ENCODE data around the gene ST3GAL4.

The ST3GAL4 gene

GRCh38 chr11:126419801-126420697 lies 64.6 kb downstream of the ST3GAL4 start:
- TF ChIP-seq CTCF (IDR thresholded peaks at IDR 0.05): no peak

DNA sequence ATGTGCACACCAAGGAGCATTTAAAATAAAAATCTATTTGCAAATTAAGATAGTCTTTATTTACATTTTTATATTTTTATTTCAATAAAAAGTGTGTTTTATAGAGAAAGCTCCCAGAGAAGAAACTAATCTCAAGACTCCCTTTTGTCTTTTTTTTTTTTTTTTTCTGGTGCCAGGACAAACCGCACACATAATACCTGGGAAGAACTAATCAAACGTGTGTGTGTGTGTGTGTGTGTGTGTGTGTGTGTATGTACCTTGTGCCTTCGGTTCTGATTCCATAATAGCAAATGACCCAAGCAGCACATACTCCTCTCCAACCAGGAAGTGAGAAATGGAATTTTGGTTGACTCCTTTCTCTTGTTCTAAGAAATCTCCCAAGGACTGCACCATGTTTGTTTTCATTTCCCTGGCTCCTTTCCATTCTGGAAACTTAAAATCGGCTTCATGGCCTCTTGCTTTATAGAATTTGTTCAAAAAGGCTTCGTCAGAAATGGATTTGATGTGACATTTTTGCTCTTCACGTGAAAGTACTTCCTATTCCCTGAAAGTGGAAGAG lies 65.3 kb downstream of the ST3GAL4 start:
- TF ChIP-seq CTCF (IDR thresholded peaks at IDR 0.05): no peak

DNA sequence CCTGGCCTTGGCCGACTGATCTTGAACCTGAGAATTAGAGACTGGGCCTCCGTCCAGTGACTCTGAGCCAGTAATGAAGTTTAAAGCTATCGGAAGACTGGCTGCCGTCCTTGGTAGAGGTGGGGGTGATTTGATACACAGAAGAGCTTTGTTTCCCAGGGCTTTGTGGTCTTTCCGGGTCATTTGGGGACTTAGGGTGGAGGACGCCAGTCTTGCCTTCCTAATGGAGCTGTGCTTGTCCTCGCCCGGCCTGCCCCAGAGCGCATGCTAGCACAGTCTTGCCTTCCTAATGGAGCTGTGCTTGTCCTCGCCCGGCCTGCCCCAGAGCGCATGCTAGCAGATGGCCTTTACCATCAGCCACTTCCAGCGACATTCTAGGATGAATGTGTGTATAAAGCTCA lies 65.8 kb downstream of the ST3GAL4 start:
- TF ChIP-seq CTCF (IDR thresholded peaks at IDR 0.05): no peak

DNA sequence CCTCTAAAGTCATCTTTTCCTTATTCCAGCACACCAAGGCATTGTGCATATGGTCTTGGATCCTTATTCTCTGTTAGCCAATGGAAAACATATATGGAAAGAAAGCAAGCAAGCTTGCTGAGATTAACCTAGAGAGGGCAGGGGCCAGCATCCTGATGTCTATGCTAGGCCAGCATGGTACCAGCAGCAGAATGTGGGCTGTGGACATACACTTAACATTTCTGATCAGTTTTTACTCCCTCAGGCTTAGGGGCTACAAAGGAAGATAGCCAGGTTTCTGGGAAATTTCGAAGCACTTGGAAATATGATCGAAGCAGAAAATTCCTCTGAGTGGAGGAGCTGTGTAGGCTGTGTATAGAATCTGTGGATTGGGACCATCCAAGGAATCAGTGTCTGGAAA lies 67.0 kb downstream of the ST3GAL4 start:
- no peak for TF ChIP-seq CTCF (IDR thresholded peaks at IDR 0.05)

DNA sequence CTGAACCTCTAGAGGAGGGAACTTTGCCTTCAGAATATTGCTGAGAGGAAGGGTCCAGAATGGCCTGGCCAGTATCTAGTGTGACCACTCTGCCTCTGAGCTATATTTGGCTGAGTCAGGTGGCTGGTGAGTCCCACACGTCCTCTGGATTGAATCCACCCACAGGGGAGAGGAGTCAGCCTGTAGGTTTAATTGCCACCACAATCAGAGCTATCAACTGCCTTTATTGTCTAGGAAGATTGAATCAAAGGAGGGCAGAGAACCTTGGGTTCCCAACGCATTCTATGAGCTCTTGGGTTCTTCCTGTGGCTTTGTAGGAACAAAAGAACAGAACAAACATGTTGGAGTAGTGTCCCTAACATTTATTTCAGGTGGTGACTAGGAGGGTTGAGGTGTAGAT lies 67.7 kb downstream of the ST3GAL4 start:
- no peak for TF ChIP-seq CTCF (IDR thresholded peaks at IDR 0.05)

DNA sequence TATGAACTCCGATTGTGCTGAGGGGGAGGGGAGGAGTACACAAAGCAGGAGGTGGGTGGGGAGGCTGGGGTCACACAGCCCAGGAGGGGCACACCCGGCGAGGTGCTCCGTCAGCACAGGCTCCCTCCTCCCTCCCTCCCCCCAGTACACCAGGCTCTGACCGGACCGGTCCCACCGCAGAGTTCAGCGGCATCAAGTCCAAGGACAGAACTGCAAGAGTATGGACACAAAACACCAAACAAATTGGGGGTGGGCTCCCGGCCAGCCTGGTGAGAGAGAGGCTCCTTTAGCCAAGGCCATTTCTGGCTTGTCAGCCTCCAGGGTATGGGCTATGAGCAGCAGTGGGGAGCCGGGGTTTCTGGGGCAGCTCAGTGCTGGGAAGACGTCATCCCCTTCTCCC lies 68.3 kb downstream of the ST3GAL4 start:
- TF ChIP-seq CTCF (IDR thresholded peaks at IDR 0.05): no peak

GRCh38 chr11:126424471-126425039 lies 69.1 kb downstream of the ST3GAL4 start:
- TF ChIP-seq CTCF (IDR thresholded peaks at IDR 0.05): no peak

Measured in LNCAP (cell line).